Bronchial epithelial cell (primary cell): ENCODE results near the gene GHRL. TPM values are rescaled to one million over a fixed set of nuclear protein-coding genes. Genes with fewer than 3 reads are reported as not detected.

ENCODE experiments used
- DNase-seq: peaks from one replicate; pipeline ENCODE4 v3.0.0-alpha.2; 2010; ENCODE audit warnings: low read depth
- FAIRE-seq: peaks from 2 replicates; lab custom pipeline; 2011; peaks lifted over from hg19 to GRCh38; lab: Jason Lieb, UNC
- H3K27me3 ChIP-seq: 2 replicates; pipeline ENCODE4 v1.5.1; 2011; ENCODE audit warnings: low read length; ENCODE audit not compliant: control insufficient read depth, insufficient read depth
- H3K36me3 ChIP-seq: 2 replicates; pipeline ENCODE4 v1.5.1; 2011; ENCODE audit warnings: low read length; ENCODE audit not compliant: control insufficient read depth, insufficient read depth
- H3K4me3 ChIP-seq: 2 replicates; pipeline ENCODE4 v1.5.1; 2011; ENCODE audit warnings: mild to moderate bottlenecking, low read depth, low read length, control low read depth
- total RNA-seq: library from RNA; depleted of rRNA; stranded (reverse); fragments of >200 nt; gene quantifications from 2 replicates; pipeline ENCODE4 v1.2.1, GENCODE V29; 2014
- TF ChIP-seq, protein P1 (sequence below): IDR thresholded peaks from 2 replicates; pipeline ENCODE4 v1.5.1; 2011; ENCODE audit warnings: mild to moderate bottlenecking, moderate library complexity, low read length, control low read depth, inconsistent platforms; ENCODE audit not compliant: insufficient read depth, severe bottlenecking

GHRL gene
- total RNA-seq, 1 donor from 2014 or later = not detected

DNA sequence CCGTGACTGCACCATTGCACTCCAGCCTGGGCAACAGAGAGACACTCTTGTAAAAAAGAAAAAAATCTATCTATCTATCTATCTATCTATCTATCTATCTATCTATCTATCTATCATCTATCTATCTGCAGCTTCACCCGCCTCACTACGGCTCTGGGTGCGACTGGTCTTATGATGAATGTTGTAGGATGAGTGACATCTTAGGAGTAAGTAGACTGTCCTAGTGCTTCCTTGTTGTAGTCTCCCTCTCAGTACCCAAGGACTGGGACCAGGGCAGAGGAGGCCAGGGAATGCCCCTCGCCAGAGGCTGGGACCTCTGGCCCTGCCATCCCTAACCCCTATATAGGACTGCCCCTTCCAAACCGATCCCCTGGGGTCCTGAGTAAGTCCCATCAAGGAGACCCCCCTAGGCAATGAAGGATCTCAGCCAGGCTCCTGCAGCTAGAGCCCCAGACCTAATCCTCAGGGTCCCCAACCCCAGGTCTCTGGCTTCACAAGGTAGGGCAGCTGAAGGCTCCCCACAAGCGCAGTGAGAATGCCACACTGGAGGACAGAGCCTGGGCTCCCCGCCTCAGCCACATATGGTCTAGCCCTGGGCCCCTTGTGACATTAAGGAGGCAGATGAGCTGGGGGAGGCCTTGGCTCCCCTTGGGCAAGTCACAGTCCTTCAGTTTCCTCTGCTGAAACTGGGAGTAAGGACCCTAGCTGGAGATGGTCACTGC lies 29.0 kb upstream of the GHRL start:
- Histone ChIP-seq H3K36me3 (peaks cover 14% of the 10 kb centered on the region), H3K27me3 (no peaks in the 10 kb centered on the region), H3K4me3 (no peak overlapping the region)
- FAIRE-seq (no peak), DNase-seq (no peak)
- TF ChIP-seq, protein P1, sequence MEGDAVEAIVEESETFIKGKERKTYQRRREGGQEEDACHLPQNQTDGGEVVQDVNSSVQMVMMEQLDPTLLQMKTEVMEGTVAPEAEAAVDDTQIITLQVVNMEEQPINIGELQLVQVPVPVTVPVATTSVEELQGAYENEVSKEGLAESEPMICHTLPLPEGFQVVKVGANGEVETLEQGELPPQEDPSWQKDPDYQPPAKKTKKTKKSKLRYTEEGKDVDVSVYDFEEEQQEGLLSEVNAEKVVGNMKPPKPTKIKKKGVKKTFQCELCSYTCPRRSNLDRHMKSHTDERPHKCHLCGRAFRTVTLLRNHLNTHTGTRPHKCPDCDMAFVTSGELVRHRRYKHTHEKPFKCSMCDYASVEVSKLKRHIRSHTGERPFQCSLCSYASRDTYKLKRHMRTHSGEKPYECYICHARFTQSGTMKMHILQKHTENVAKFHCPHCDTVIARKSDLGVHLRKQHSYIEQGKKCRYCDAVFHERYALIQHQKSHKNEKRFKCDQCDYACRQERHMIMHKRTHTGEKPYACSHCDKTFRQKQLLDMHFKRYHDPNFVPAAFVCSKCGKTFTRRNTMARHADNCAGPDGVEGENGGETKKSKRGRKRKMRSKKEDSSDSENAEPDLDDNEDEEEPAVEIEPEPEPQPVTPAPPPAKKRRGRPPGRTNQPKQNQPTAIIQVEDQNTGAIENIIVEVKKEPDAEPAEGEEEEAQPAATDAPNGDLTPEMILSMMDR = no peak

DNA sequence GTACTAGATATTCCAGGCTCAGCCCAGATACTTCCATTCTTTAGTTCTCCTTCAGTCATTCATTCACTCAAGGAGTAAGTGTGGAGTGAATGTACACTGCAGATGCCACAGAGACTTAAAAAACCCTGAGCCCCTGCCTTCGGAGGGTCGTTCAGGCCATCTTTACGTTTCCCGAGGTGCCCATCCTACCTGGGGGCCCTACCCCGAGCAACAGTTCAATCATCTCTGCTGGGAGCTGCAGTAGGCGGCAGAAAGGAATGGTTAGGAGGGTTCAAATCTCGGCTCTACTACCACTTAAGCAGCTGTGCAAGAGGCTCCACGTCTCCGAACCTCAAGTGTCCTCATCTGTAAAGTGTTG lies 27.6 kb upstream of the GHRL start:
- FAIRE-seq = no peak
- peak; percentile 9 for DNase-seq

DNA sequence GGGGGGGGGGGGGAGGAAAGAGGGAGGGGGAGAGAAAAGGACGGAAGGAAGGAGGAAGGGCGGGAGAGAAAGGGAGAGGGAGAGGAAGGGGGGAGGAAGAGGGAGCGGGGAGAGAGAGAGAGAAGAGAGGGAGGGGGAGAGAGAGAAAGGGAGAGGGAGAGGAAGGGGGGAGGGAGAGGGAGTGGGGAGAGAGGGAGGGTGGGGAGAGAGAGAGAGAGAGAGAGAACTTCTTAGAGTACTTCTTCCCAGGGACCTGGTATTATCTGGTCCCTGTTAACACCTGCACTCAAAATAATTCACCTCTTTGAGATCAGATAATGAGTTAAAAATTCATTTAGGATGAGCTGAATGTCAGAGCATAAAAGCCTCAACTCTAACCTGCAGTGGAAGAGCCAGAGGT lies 27.1 kb upstream of the GHRL start:
- TF ChIP-seq, protein P1 = no peak
- Histone ChIP-seq H3K36me3 (peaks cover 25% of the 10 kb centered on the region), H3K27me3 (no peaks in the 10 kb centered on the region), H3K4me3 (peak overlapping the region; percentile 82)
- no peak for FAIRE-seq
- DNase-seq = no peak

More for the DNA sequence above, 27.6 kb upstream of the GHRL start:
- Histone ChIP-seq H3K27me3 (no peaks in the 10 kb centered on the region), H3K36me3 (peaks cover 21% of the 10 kb centered on the region), H3K4me3 (peak overlapping the region; percentile 82)
- TF ChIP-seq, protein P1 = no peak

DNA sequence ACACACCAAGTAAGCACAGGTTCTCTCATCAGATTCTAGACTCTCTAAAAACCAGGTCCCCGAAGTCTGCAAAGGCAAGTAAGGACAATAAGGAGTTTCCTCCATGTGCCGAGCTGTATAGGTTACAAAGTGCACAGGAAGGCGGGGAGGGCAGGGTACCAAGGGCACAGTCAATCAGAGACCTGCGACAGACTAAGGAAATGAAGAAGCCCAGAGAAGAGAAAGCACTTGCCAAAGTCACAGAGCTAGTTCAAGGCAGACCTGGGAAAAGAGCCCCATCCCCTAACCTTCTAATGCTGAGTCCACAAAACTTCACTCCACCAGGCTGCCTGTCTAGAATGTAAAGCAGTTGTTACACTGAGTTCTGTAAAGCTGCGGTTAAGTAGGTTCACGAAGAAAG lies 26.5 kb upstream of the GHRL start:
- no peak for DNase-seq
- peaks cover 28% of the 10 kb centered on the region for H3K36me3 ChIP-seq
- no peak for FAIRE-seq
- H3K27me3 ChIP-seq = no peaks in the 10 kb centered on the region
- H3K4me3 ChIP-seq = no peak overlapping the region
- TF ChIP-seq, protein P1 = no peak

DNA sequence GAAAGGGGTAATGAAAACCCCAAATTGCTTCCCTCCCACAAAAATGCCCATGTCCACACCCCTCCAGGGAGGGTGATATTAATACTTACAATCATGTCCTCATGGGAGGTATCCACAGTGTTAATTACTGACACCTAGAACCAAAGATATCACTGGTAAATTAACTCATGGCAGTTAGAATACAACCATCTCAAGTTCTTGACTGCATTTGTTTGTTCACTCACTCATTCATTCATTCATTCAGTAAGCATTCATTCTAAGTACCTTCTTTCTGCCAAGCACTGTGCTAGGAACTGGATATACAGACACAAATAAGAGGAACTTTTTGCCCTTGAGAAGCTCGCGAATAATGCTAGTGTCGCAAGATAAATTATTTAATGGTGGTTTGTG lies 25.2 kb upstream of the GHRL start:
- Histone ChIP-seq H3K36me3 (peaks cover 32% of the 10 kb centered on the region), H3K4me3 (no peak overlapping the region), H3K27me3 (no peaks in the 10 kb centered on the region)
- DNase-seq = no peak
- no peak for FAIRE-seq
- TF ChIP-seq, protein P1 = no peak
